ENCODE measurements around the gene DDX6.
"Not testable (repeated sequence)": the region's sequence is repeated elsewhere in the genome, so short reads cannot be mapped to it uniquely, and the experiment has no call there.

DNA sequence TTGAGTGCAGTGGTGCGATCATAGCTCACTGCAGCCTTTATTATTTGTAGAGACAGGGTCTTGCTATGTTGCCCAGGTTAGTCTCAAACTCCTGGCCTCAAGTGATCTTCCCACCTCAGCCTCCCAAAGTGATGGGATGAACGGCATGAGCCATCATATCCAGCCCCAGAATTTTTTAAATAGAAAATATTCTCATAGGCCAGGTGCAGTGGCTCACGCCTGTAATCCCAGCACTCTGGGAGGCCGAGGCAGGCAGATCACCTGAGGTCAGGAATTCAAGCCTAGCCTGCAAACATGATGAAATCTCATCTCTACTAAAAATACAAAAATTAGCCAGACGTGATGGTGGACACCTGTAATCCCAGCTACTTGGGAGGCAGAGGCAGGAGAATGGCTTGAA lies 7.6 kb downstream of the DDX6 start:
- not testable (repeated sequence) for TF ChIP-seq EZH2 (IDR thresholded peaks at IDR 0.05; ENCODE audit: insufficient read depth, poor library complexity, severe bottlenecking); EZH2phosphoT487 (IDR thresholded peaks at IDR 0.05; ENCODE audit: insufficient read depth, low read depth)

Measured in GM23248 (cell line).